Activated T-cell treated with anti-CD3 and anti-CD28 coated beads, Interleukin-2, amount 50 U/mL, for 72 hours (primary cell): ENCODE measurements around the gene CYTH1. TPM values are rescaled to one million over a fixed set of nuclear protein-coding genes. Genes with fewer than 3 reads are reported as not detected.

Experiments used
- ATAC-seq, 2 donors: fragments of 150-1000 bp; cut with Tn5 transposase; replicated peaks in 1 of 2; 2 replicates each; pipeline ENCODE4 v1.10.0; 2021; ENCODE audit warnings: moderate library complexity in 2 of 2, mild to moderate bottlenecking in 1 of 2
- DNase-seq, 2 donors: peaks; one replicate each; pipeline ENCODE4 v3.0.0; 2021 to 2022; ENCODE audit warnings: mixed read lengths in 1 of 2
- H3K27ac Mint-ChIP-seq: one replicate; pipeline ENCODE4 v1.8.0; 2022; ENCODE audit warnings: mild to moderate bottlenecking, moderate library complexity, mixed read lengths
- H3K27me3 Mint-ChIP-seq: one replicate; pipeline ENCODE4 v1.8.0; 2022; ENCODE audit warnings: low read depth, mixed read lengths
- H3K36me3 Mint-ChIP-seq, 2 donors: one replicate each; pipeline ENCODE4 v1.8.0; 2022; ENCODE audit warnings: mixed read lengths in 2 of 2, mild to moderate bottlenecking in 1 of 2; ENCODE audit not compliant: insufficient read depth in 2 of 2
- H3K4me1 Mint-ChIP-seq: one replicate; pipeline ENCODE4 v1.8.0; 2022; ENCODE audit warnings: low read depth, mixed read lengths
- H3K4me3 Mint-ChIP-seq, 2 donors: one replicate each; pipeline ENCODE4 v1.8.0; 2022; ENCODE audit warnings: mild to moderate bottlenecking in 2 of 2, mixed read lengths in 2 of 2, moderate library complexity in 2 of 2
- H3K9me3 Mint-ChIP-seq, 2 donors: one replicate each; pipeline ENCODE4 v1.8.0; 2022; ENCODE audit warnings: mixed read lengths in 2 of 2
- total RNA-seq, 2 donors: library from RNA; stranded (reverse); gene quantifications; one replicate each; pipeline ENCODE4 v1.2.3, GENCODE V29; 2022

CYTH1 gene
- total RNA-seq, 2 donors from 2014 or later = 163 to 204 TPM

GRCh38 chr17:78791840-78792709, 10.0 kb upstream of the CYTH1 start:
- H3K36me3 Mint-ChIP-seq = peaks cover 2 to 21% of the 10 kb centered on the region in 2 donors
- H3K4me3 Mint-ChIP-seq = no peak overlapping the region

GRCh38 chr17:78790552-78790951, 8.5 kb upstream of the CYTH1 start:
- Mint-ChIP-seq H3K27ac (peak overlapping the region; percentile 69), H3K4me1 (peaks cover 51% of the 10 kb centered on the region), H3K36me3 (peaks cover 0 to 12% of the 10 kb centered on the region in 2 donors), H3K27me3 (no peaks in the 10 kb centered on the region), H3K9me3 (no peaks in the 10 kb centered on the region), H3K4me3 (peak overlapping the region; percentile 3 to 59)
- no peak for DNase-seq
- no peak for ATAC-seq

More at GRCh38 chr17:78791840-78792709, 10.0 kb upstream of the CYTH1 start:
- peaks cover 43% of the 10 kb centered on the region for H3K4me1 Mint-ChIP-seq
- ATAC-seq (peak in 1 of 2 donors; percentile 7), DNase-seq (no peak)
- H3K9me3 Mint-ChIP-seq = no peaks in the 10 kb centered on the region
- H3K27ac Mint-ChIP-seq = peak overlapping the region; percentile 84
- no peaks in the 10 kb centered on the region for H3K27me3 Mint-ChIP-seq

DNA sequence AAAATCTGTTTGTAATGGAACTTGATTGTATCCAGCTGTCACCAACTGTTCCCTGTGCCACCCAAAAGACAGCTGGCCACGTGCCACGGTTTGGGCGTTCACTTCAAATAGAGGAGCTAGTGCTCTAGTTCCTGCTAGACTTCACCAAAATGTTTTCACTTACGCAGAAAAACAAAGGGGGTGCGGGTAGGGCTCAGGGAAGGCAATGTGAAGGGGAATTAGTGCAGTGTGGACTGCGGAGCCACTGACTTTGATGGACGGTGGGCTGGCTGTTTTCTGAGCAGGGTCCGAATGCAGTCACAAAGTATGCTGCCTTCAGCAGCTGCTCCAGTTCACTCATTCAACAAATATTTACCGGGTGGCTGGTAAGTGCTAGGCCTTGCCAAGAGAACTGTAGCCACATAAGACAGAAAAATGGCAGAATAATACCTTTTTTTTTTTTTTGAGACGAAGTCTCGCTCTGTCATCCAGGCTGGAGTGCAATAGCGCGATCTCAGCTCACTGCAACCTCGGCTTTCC, 7.6 kb upstream of the CYTH1 start:
- Mint-ChIP-seq H3K9me3 (no peaks in the 10 kb centered on the region), H3K4me3 (peak overlapping the region; percentile 3 to 59), H3K4me1 (peaks cover 59% of the 10 kb centered on the region), H3K27me3 (no peaks in the 10 kb centered on the region), H3K36me3 (peaks cover 0 to 12% of the 10 kb centered on the region in 2 donors), H3K27ac (peak overlapping the region; percentile 69)
- ATAC-seq (peak; percentile 12 to 23), DNase-seq (no peak)

GRCh38 chr17:78789149-78789662, 7.1 kb upstream of the CYTH1 start:
- DNase-seq (no peak), ATAC-seq (peak; percentile 25 to 27)
- Mint-ChIP-seq H3K36me3 (peaks cover 0 to 9% of the 10 kb centered on the region in 2 donors), H3K4me3 (peak overlapping the region in 1 of 2 donors; percentile 59), H3K4me1 (peaks cover 61% of the 10 kb centered on the region), H3K27ac (no peak overlapping the region), H3K27me3 (no peaks in the 10 kb centered on the region), H3K9me3 (no peaks in the 10 kb centered on the region)

DNA sequence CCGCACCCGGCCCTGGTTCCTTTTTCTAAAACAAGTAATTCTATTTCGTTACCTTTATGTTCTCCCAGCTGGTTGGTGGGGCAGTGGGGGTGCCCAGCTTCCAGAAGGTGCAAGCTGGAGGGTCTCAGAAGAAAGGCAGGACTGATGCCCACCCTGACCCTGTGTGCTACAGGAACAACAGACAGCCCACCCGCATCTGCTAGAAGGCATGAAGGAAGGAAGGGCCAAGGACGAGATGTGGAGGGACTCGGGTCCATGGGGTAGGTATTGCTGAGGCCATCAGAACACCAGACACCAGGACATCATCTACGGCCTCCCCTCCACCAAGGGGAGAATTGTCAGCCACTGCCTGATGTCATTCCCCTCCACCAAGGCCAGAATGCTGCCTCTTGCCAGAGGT, 6.4 kb upstream of the CYTH1 start:
- H3K27ac Mint-ChIP-seq = peak overlapping the region; percentile 24
- ATAC-seq (no peak), DNase-seq (no peak)
- no peaks in the 10 kb centered on the region for H3K9me3 Mint-ChIP-seq
- H3K4me3 Mint-ChIP-seq = no peak overlapping the region
- peaks cover 0 to 5% of the 10 kb centered on the region in 2 donors for H3K36me3 Mint-ChIP-seq
- peaks cover 62% of the 10 kb centered on the region for H3K4me1 Mint-ChIP-seq
- H3K27me3 Mint-ChIP-seq = no peaks in the 10 kb centered on the region

DNA sequence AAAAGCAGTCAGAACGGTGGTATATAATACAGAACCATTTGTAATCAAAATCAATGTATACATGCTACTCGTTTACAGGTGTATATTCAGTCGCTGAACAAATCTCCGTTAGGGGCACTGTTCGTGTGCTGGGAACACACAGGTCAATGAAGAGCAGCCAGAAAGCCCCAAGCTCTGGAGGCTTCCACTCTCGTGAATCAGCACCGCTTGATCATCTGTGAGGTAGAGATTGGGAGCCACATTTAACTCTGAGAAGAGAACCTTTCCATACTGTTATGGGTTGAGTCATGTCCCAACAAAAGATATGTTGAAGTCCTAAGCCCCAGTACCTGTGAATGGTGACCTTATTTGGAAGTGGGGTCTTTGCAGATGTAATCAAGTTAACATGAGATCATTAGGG, 5.4 kb upstream of the CYTH1 start:
- Mint-ChIP-seq H3K9me3 (no peaks in the 10 kb centered on the region), H3K27me3 (no peaks in the 10 kb centered on the region), H3K4me3 (no peak overlapping the region), H3K27ac (peak overlapping the region; percentile 58), H3K4me1 (peaks cover 71% of the 10 kb centered on the region), H3K36me3 (peaks cover 0 to 5% of the 10 kb centered on the region in 2 donors)
- no peak for DNase-seq
- ATAC-seq = peak in 1 of 2 donors; percentile 29

DNA sequence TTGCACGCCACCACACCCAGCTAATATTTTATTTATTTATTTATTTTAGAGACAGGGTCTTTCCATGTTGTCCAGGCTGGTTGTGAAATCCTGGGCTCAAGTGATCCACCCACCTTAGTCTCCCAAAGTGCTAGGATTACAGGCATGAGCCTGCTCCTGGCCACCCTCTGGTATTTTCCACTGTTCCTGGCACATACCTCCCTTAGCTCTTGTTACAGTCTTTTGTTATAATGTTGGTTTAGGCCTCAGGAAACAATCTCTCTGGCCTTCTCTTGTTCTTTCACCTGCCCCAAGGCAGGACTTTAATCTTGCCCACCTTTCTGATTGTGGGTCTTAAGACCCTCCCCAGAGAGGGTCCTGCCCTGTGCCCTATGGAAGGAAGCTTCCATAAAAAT, 3.6 kb upstream of the CYTH1 start:
- ATAC-seq (no peak), DNase-seq (no peak)
- Mint-ChIP-seq H3K4me3 (no peak overlapping the region), H3K4me1 (peaks cover 59% of the 10 kb centered on the region), H3K27me3 (no peaks in the 10 kb centered on the region), H3K9me3 (no peaks in the 10 kb centered on the region), H3K36me3 (peaks cover 0 to 7% of the 10 kb centered on the region in 2 donors), H3K27ac (no peak overlapping the region)

GRCh38 chr17:78785011-78785662, 3.1 kb upstream of the CYTH1 start:
- no peak for DNase-seq
- Mint-ChIP-seq H3K36me3 (peaks cover 0 to 8% of the 10 kb centered on the region in 2 donors), H3K4me3 (peak overlapping the region in 1 of 2 donors; percentile 65), H3K27me3 (no peaks in the 10 kb centered on the region), H3K4me1 (peaks cover 58% of the 10 kb centered on the region), H3K27ac (peak overlapping the region; percentile 45), H3K9me3 (no peaks in the 10 kb centered on the region)
- no peak for ATAC-seq

GRCh38 chr17:78784352-78784751, 2.3 kb upstream of the CYTH1 start:
- no peak for DNase-seq
- H3K4me3 Mint-ChIP-seq = peak overlapping the region in 1 of 2 donors; percentile 89
- H3K36me3 Mint-ChIP-seq = peaks cover 3 to 12% of the 10 kb centered on the region in 2 donors
- ATAC-seq = no peak
- H3K4me1 Mint-ChIP-seq = peaks cover 58% of the 10 kb centered on the region
- H3K27ac Mint-ChIP-seq = peak overlapping the region; percentile 48
- no peaks in the 10 kb centered on the region for H3K27me3 Mint-ChIP-seq
- H3K9me3 Mint-ChIP-seq = no peaks in the 10 kb centered on the region

DNA sequence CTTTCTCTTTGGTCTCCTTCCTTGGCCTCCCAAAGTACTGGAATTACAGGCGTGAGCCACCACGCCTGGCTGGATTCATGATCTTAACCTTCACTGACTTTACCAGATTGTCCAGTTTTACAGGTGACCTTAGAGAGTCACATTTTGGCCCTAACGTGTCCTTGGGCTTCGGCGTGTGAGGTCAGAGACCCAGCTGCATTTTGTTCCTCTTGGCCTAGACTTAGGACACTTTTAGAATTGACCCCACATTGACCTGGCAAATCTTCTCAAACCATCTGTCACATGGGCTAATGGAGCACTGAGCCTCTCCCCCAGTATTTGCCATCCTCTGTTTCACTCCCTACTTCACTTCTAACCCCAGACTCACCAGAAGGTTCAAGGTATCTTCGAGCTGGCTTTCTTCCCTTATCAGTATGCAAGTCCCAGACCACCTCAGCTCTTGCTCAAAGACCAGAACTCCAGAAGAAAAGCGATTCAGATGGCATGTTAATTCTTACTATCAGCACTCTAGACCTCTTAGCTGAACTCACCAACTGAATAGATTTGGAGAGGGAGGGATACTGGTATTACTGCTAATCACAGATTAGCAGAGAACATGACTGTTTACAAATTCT, 1.7 kb upstream of the CYTH1 start:
- Mint-ChIP-seq H3K4me1 (peaks cover 63% of the 10 kb centered on the region), H3K4me3 (peak overlapping the region; percentile 81 to 89)

DNA sequence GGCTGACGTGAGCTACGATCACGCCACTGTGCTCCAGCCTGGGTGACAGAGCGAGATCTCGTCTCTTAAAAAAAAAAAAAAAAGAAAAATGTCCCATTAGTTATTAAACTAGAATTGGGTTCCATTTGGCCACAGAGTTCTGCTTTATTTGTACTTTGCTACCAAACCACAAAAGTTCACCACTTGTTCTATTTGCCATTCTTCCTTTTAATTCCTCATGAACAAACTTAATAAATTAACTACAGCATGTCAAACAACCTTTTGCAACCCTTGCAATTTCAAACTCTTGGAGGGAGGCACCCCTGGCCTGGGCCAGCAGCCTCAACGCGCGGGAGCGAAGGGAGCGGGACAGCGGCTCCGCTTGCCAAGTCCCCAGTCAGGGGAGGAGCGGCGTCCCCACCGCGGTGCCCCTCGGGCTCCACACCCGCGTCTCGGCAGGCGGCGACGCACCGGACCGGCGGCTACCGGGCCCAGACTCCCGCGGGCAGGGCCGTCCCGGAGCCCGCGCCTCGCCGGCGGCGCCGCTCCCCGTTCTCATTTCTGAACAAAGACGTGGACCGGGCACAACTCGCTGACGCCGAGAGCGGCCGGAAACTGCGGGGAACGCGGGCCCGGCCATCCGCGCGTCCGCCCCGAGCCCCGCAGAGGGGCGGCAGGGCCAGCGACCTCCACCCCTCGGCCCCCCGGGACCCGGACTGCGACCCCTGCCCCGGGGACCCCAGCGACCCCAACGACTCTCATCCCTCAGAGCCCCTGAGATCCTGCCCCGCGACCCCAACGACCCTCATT, 775 bp downstream of the CYTH1 start:
- Mint-ChIP-seq H3K27me3 (no peaks in the 10 kb centered on the region), H3K4me3 (peak overlapping the region; percentile 83 to 88), H3K27ac (peak overlapping the region; percentile 88), H3K4me1 (peaks cover 72% of the 10 kb centered on the region), H3K9me3 (no peaks in the 10 kb centered on the region), H3K36me3 (peaks cover 3 to 7% of the 10 kb centered on the region in 2 donors)
- DNase-seq (peak; percentile 63 to 70), ATAC-seq (peak; percentile 14 to 25)

More for the DNA sequence above, 1.7 kb upstream of the CYTH1 start:
- Mint-ChIP-seq H3K9me3 (no peaks in the 10 kb centered on the region), H3K36me3 (peaks cover 3 to 12% of the 10 kb centered on the region in 2 donors), H3K27ac (peak overlapping the region; percentile 48), H3K27me3 (no peaks in the 10 kb centered on the region)
- DNase-seq (no peak), ATAC-seq (no peak)

DNA sequence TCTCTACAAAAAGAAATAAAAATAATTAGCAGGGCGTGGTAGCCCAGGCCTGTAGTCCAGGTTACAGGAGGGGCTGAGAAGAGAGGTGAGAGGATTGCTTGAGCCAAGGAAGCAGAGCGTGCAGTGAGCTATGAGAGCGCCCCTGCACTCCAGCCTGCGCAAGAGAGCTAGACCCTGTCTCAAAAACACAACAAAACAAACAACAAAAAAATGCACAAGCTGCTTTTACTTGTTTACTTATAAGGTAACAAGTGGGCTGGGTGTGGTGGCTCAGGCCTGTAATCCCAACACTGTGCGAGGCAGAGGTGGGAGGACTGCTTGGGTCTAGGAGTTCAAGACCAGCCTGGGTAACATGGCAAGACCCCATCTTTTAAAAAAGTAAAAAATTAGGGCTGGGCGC, 1.7 kb downstream of the CYTH1 start:
- H3K9me3 Mint-ChIP-seq = no peaks in the 10 kb centered on the region
- no peaks in the 10 kb centered on the region for H3K27me3 Mint-ChIP-seq
- DNase-seq (no peak), ATAC-seq (no peak)
- H3K36me3 Mint-ChIP-seq = peaks cover 3 to 7% of the 10 kb centered on the region in 2 donors
- H3K27ac Mint-ChIP-seq = peak overlapping the region; percentile 92
- H3K4me3 Mint-ChIP-seq = peak overlapping the region; percentile 84 to 88
- peaks cover 73% of the 10 kb centered on the region for H3K4me1 Mint-ChIP-seq
